Measurements from ENCODE around the gene YIPF7. TPM values are rescaled to one million over a fixed set of nuclear protein-coding genes. Genes with fewer than 3 reads are reported as not detected.

YIPF7 gene
- total RNA-seq, 4 donors from 2014 or later: 0.29 TPM; not detected in 3

- intact Hi-C loops (cut with DNase I; ENCODE audit: low total_unique reads): no loop called here
- no peak for TF ChIP-seq CTCF (IDR thresholded peaks at IDR 0.05)
- no peak for TF ChIP-seq POLR2A (IDR thresholded peaks at IDR 0.05)
- H3K4me3 ChIP-seq (ENCODE audit: low read depth, poor library complexity, severe bottlenecking): no peak overlapping the region
- WGBS, 2 donors: 79 to 95% methylated on average over 1 of the region's 1 CpG
- DNase-seq (ENCODE audit: low spot score in 2 of 2): no peak
These were observed 5.3 kb downstream of the YIPF7 start for GRCh38 chr4:44646151-44646550.

DNA sequence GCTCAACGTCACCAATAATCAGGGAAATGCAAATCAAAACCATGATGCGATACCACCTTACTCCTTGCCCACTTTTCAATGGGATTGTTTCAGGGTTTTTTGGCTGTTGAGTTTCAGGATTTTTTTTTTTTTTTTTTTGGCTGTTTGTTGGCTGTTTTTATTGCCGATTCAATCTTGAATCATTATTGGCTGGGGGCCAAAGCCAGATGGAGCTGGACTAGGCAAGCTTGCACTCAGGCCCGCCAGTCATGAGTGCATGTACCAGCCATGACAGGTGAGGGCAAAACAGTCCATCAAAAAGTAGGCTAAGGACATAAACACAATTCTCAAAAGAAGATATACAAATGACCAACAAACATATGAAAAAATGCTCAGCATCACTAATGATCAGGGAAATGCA lies 13.3 kb downstream of the YIPF7 start:
- no peak for TF ChIP-seq CTCF (IDR thresholded peaks at IDR 0.05)
- no peak for TF ChIP-seq POLR2A (IDR thresholded peaks at IDR 0.05)
- no peak overlapping the region for H3K4me3 ChIP-seq (ENCODE audit: low read depth, poor library complexity, severe bottlenecking)
- no peak for DNase-seq (ENCODE audit: low spot score in 2 of 2)
- 69 to 71% methylated on average over 4 of the region's 4 CpGs for WGBS, 2 donors
- intact Hi-C loops (cut with DNase I; ENCODE audit: low total_unique reads): no loop called here

DNA sequence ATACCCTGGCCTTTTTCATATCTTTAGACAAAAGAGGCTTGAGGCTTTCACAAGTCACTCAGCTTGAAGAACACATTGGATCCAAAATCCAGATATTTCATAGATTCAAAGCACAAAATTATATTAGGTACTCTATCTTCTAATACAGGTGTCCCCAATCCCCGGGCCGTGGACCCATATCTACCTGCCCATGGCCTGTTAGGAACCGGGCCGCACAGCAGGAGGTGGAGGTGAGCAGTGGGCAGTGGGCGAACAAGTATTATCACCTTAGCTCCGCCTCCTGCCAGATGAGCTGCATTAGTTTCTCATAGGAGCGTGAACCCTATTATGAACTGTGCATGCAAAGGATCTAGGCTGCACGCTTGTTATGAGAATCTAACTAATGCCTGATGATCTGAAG lies 18.7 kb downstream of the YIPF7 start:
- DNase-seq (ENCODE audit: low spot score in 2 of 2): no peak
- WGBS, 2 donors: 82 to 86% methylated on average over 8 of the region's 8 CpGs
- TF ChIP-seq POLR2A (IDR thresholded peaks at IDR 0.05) (no peak), CTCF (IDR thresholded peaks at IDR 0.05) (no peak)
- H3K4me3 ChIP-seq (ENCODE audit: low read depth, poor library complexity, severe bottlenecking): no peak overlapping the region
- intact Hi-C loops (cut with DNase I; ENCODE audit: low total_unique reads): no loop called here

DNA sequence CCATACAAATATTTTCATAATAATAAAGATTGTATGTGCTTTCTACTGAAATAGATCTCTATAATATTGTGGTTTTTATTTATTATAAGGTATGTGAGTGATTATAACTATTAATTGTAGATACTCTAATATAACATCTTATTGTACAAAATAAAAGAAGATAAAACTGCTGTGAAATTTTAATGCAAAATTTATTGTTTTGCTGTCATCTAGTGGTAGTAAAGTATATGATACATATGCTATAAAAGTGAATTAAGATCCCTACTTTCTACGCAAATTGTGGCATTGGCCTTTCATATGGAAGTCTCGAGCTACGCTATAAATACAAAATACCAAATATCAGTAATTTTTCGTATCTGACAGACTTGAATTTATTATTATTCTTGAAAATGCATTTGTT lies 19.3 kb downstream of the YIPF7 start:
- DNase-seq (ENCODE audit: low spot score in 2 of 2): no peak
- TF ChIP-seq CTCF (IDR thresholded peaks at IDR 0.05): no peak
- TF ChIP-seq POLR2A (IDR thresholded peaks at IDR 0.05): no peak
- intact Hi-C loops (cut with DNase I; ENCODE audit: low total_unique reads): no loop called here
- H3K4me3 ChIP-seq (ENCODE audit: low read depth, poor library complexity, severe bottlenecking): no peak overlapping the region
- WGBS, 2 donors: 62 to 84% methylated on average over 4 of the region's 4 CpGs

GRCh38 chr4:44629280-44629866 lies 22.1 kb downstream of the YIPF7 start:
- 2 to 3% methylated on average over 2 of the region's 2 CpGs for WGBS, 2 donors
- intact Hi-C loops (cut with DNase I; ENCODE audit: low total_unique reads): no loop called here
- no peak for DNase-seq (ENCODE audit: low spot score in 2 of 2)
- TF ChIP-seq CTCF (IDR thresholded peaks at IDR 0.05): no peak
- no peak for TF ChIP-seq POLR2A (IDR thresholded peaks at IDR 0.05)
- no peak overlapping the region for H3K4me3 ChIP-seq (ENCODE audit: low read depth, poor library complexity, severe bottlenecking)

DNA sequence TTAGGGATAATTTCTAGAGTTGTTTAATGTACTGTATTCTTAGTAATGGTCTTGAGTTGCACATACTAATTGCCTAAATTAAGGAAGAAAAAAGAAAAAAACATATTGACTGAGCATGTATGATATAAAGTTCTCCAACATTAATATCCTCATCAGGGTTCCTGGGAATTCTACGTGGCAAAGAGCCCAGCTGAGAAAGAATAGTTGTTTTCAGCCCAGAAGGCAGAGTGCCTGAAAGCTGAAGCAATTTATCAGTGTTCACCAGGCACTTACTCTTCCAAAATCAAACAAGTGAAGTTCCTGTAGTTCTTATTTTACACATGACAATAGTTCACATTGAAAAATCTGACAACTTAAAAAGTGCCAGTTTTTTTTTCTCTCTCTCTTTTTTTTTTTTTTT lies 27.7 kb downstream of the YIPF7 start:
- 8 to 13% methylated on average over 1 of the region's 1 CpG for whole genome bisulfite sequencing, 2 donors
- no peak for DNase-seq (ENCODE audit: low spot score in 2 of 2)
- no peak overlapping the region for H3K4me3 ChIP-seq (ENCODE audit: low read depth, poor library complexity, severe bottlenecking)
- TF ChIP-seq CTCF (IDR thresholded peaks at IDR 0.05) (no peak), POLR2A (IDR thresholded peaks at IDR 0.05) (no peak)
- intact Hi-C loops (cut with DNase I; ENCODE audit: low total_unique reads): no loop called here

Data from lower leg skin (tissue), 4 donors.